Right atrium auricular region (tissue), 2 donors: Measurements from ENCODE around the gene ERMARD. TPM values are rescaled to one million over a fixed set of nuclear protein-coding genes. Genes with fewer than 3 reads are reported as not detected.

Experiments
- DNase-seq: peaks from one replicate; pipeline ENCODE4 v3.0.0-alpha.2; 2019; ENCODE audit warnings: low spot score
- H3K27ac ChIP-seq, 2 donors: fragments of 200-600 bp; sonication (generic); 1 replicate in 1 of 2; 2 replicates in 1 of 2; pipeline ENCODE4 v1.5.1; 2016 to 2019
- H3K27me3 ChIP-seq, 2 donors: fragments of 200-600 bp; sonication (generic); one replicate each; pipeline versions ENCODE4 v1.5.1 to v1.6.0; 2017 to 2019
- H3K36me3 ChIP-seq: fragments of 200-600 bp; sonication (generic); one replicate; pipeline ENCODE4 v1.5.1; 2016
- H3K4me1 ChIP-seq, 2 donors: fragments of 200-600 bp; sonication (generic); one replicate each; pipeline versions ENCODE4 v1.5.1 to v1.6.0; 2017 to 2019
- H3K4me3 ChIP-seq, 2 donors: fragments of 200-600 bp; sonication (generic); 1 replicate in 1 of 2; 2 replicates in 1 of 2; pipeline ENCODE4 v1.5.1; 2017 to 2019; ENCODE audit warnings: mild to moderate bottlenecking in 1 of 2, moderate library complexity in 1 of 2
- H3K9me3 ChIP-seq, 2 donors: fragments of 200-600 bp; sonication (generic); one replicate each; pipeline ENCODE4 v1.5.1; 2019
- total RNA-seq, 2 donors: library from RNA; depleted of rRNA; stranded (reverse); fragments of >200 nt; gene quantifications; one replicate each; pipeline ENCODE4 v1.1.0, GENCODE V29; 2016
- TF ChIP-seq, protein P1 (sequence below), 2 donors: fragments of 200-600 bp; sonication (generic); IDR thresholded peaks; one replicate each; pipeline ENCODE4 v1.5.1; 2019; ENCODE audit warnings: antibody characterized with exemption in 2 of 2

Gene ERMARD
- total RNA-seq, 2 donors from 2014 or later, result 8.6 to 11.2 TPM

DNA sequence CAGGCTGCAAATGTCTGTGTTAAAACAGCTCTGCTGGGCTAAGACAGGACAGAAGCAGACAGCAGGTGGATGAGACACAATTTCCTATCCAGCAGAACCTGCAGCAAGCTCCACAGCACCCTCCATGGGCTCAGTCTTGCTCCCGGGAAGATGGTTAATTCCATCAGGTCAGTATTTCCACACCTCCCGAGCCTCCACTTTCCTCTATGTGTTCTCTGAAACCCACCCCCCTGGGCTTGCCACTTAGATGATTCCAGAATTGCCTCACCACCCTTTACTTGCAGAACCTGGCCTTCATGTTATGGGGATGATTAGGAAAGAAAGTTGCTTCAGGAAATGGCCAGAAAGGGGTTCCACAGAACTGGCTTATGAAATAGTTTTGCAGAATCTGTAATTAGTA, 43.8 kb downstream of the ERMARD start:
- TF ChIP-seq, protein P1, sequence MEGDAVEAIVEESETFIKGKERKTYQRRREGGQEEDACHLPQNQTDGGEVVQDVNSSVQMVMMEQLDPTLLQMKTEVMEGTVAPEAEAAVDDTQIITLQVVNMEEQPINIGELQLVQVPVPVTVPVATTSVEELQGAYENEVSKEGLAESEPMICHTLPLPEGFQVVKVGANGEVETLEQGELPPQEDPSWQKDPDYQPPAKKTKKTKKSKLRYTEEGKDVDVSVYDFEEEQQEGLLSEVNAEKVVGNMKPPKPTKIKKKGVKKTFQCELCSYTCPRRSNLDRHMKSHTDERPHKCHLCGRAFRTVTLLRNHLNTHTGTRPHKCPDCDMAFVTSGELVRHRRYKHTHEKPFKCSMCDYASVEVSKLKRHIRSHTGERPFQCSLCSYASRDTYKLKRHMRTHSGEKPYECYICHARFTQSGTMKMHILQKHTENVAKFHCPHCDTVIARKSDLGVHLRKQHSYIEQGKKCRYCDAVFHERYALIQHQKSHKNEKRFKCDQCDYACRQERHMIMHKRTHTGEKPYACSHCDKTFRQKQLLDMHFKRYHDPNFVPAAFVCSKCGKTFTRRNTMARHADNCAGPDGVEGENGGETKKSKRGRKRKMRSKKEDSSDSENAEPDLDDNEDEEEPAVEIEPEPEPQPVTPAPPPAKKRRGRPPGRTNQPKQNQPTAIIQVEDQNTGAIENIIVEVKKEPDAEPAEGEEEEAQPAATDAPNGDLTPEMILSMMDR (IDR thresholded peaks at IDR 0.05), result no peak
- Histone ChIP-seq H3K27ac (no peak overlapping the region), H3K4me3 (no peak overlapping the region), H3K27me3 (no peaks in the 10 kb centered on the region), H3K36me3 (no peaks in the 10 kb centered on the region), H3K4me1 (peaks cover 0 to 10% of the 10 kb centered on the region in 2 donors), H3K9me3 (no peaks in the 10 kb centered on the region)
- DNase-seq, result peak; percentile 18

DNA sequence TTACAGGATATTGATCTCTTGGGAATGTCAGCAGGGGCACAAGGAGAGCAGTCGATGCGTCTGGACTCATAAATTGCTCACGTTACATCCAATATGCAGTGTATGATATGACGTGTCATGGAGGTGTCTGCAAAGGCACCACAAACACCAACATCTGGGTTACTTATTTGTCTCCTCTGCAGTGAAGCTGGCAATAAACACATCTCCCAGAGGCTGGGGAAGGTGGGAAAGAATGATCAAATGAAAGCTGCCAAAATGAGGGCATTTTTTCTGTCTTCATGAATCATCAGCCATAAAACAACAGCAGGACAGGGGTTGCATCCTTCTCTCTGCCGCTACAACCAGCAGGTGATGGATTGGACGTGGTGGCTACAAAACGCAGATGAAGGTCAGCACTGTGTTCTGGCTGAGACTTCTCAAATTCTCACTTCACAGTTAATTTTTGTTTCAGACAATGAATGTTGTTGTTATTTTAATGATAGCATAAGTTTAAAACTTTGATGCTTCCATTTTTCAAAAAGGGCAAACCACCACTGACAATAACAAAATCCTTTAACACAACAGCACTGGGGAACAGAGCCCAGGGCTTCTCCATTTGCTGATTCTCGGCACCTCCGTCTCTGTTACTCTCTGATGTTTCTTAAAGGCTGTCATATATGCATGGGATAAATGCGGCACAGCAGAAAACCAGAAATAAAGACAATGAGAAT, 47.5 kb downstream of the ERMARD start:
- H3K27ac ChIP-seq, result no peak overlapping the region
- H3K27me3 ChIP-seq, result no peaks in the 10 kb centered on the region
- no peak for DNase-seq
- H3K9me3 ChIP-seq, result no peaks in the 10 kb centered on the region
- no peak overlapping the region for H3K4me3 ChIP-seq
- TF ChIP-seq, protein P1 (IDR thresholded peaks at IDR 0.05), result no peak
- H3K36me3 ChIP-seq, result no peaks in the 10 kb centered on the region
- no peaks in the 10 kb centered on the region for H3K4me1 ChIP-seq

DNA sequence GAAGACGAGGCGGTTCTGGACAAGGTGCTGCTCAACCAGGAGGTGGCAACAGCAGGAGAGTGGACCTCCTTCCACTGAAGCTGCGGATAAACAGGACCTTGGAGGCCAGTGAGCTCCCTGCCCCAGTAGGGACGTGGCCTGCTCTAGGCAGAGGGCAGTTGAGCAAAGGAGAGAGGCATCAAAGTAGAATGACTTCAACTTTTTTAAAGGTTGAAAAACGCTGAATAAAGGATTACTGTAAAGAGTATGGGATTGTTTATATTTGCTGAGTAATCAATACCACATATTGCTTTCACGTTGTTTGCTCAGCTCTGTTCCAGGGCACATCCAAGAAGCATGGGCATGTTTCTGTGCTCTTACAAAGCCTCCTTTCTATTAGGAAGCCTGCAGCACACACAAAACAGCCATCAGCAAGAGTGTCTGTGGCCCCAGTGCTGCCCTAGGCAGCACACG, 48.1 kb downstream of the ERMARD start:
- TF ChIP-seq, protein P1 (IDR thresholded peaks at IDR 0.05), result no peak
- Histone ChIP-seq H3K27me3 (no peaks in the 10 kb centered on the region), H3K4me1 (no peaks in the 10 kb centered on the region), H3K27ac (no peak overlapping the region), H3K4me3 (no peak overlapping the region), H3K9me3 (no peaks in the 10 kb centered on the region), H3K36me3 (no peaks in the 10 kb centered on the region)
- no peak for DNase-seq

DNA sequence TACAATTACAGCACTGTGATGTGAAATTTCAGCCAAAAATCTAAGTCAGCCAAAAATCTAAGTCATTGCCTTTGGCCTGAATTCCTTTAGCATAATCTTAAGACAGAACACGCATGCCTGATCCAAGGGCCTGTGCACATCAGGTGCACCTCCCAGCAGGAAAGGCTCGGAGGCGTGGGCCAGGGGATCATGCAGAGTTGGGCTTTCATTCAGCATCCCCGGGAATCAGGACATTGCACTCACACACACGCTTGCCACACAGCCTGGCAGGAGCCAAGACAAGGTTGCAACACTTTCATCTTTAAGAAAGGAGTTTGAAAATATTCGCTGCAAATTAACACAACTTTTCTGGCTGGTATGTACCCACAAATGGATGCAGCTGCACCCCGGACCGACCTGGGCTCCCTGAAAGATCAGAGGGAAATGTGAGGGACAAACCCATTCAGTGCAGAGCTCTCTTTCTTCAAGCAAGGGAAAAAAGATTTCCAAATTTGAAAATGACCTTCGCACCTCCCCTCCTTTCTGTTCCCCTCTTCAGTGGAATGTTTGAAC, 48.8 kb downstream of the ERMARD start:
- Histone ChIP-seq H3K27ac (no peak overlapping the region), H3K27me3 (no peaks in the 10 kb centered on the region), H3K4me3 (no peak overlapping the region), H3K4me1 (no peaks in the 10 kb centered on the region), H3K36me3 (no peaks in the 10 kb centered on the region), H3K9me3 (no peaks in the 10 kb centered on the region)
- TF ChIP-seq, protein P1 (IDR thresholded peaks at IDR 0.05), result no peak
- DNase-seq, result no peak

DNA sequence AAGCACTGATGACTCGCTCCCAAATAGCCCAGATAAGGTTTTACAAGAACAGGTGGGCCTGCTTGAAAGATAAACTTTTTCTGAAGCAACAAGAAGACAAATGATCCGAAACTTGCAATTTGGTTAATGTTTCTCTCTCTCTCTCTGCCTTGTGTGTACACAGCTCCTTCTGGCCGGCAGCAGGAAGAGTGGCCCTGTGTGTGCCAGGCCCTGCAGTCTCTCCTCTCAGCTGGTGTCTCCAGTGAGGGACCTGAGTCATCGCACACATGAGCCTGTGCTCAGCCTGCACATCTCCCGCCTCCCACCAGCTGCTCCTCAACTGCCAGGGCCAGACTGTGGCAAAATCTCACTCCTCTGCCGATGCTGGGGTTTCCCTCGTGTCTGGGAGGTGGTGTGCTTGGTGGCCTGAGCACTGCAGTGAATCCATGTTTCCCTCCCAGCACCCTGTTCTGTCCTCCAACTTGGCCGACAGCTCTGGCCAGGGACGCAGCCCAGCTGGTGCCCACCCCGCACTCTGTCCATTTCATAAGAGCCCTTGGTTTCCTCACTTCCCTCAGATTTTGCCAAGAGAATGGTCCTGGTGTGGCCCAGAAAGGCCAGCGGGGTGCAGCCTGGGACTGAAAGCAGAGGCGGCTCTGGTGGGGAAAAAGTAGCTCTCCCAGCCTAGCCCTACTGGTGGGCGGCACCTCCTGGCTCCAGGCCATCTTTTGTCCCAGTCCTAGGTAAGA, 49.4 kb downstream of the ERMARD start:
- no peaks in the 10 kb centered on the region for H3K27me3 ChIP-seq
- H3K36me3 ChIP-seq, result no peaks in the 10 kb centered on the region
- H3K4me3 ChIP-seq, result no peak overlapping the region
- H3K27ac ChIP-seq, result no peak overlapping the region
- no peaks in the 10 kb centered on the region for H3K4me1 ChIP-seq
- DNase-seq, result no peak
- no peaks in the 10 kb centered on the region for H3K9me3 ChIP-seq
- TF ChIP-seq, protein P1 (IDR thresholded peaks at IDR 0.05), result no peak
